ENCODE data around the gene XBP1. TPM values are rescaled to one million over a fixed set of nuclear protein-coding genes. Genes with fewer than 3 reads are reported as not detected.
"Not testable (repeated sequence)": the region's sequence is repeated elsewhere in the genome, so short reads cannot be mapped to it uniquely, and the experiment has no call there.

The XBP1 gene
- total RNA-seq, 1 donor from 2014 or later: 180 TPM

- no peak for DNase-seq (ENCODE audit: low spot score)
These were observed 6.3 kb downstream of the XBP1 start for GRCh38 chr22:28793976-28794584.

- DNase-seq (ENCODE audit: low spot score): no peak
These were observed 7.6 kb downstream of the XBP1 start for GRCh38 chr22:28792491-28793383.

GRCh38 chr22:28791841-28792490 is 8.4 kb downstream of the XBP1 start:
- no peak for DNase-seq (ENCODE audit: low spot score)

- no peak for DNase-seq (ENCODE audit: low spot score)
These were observed 9.2 kb downstream of the XBP1 start for GRCh38 chr22:28791124-28791523.

GRCh38 chr22:28788601-28789000 is 11.8 kb downstream of the XBP1 start:
- DNase-seq (ENCODE audit: low spot score): no peak

GRCh38 chr22:28783786-28784671 is 16.3 kb downstream of the XBP1 start:
- no peak for DNase-seq (ENCODE audit: low spot score)

- DNase-seq (ENCODE audit: low spot score): no peak
These were observed 20.1 kb downstream of the XBP1 start for GRCh38 chr22:28780296-28780695.

- no peak for DNase-seq (ENCODE audit: low spot score)
These were observed 20.5 kb downstream of the XBP1 start for GRCh38 chr22:28779833-28780232.

GRCh38 chr22:28774378-28774777 is 26.0 kb downstream of the XBP1 start:
- DNase-seq (ENCODE audit: low spot score): no peak

- no peak for DNase-seq (ENCODE audit: low spot score)
These were observed 26.9 kb downstream of the XBP1 start for GRCh38 chr22:28773461-28773867.

GRCh38 chr22:28772633-28773460 is 27.5 kb downstream of the XBP1 start, which contains the start of gene CCDC117:
CCDC117 (plus strand) TSS chr22:28772695; CDS start chr22:28772850, 155 bp downstream.
- DNase-seq (ENCODE audit: low spot score): peak; percentile 96

- DNase-seq (ENCODE audit: low spot score): no peak
These were observed 29.1 kb downstream of the XBP1 start for GRCh38 chr22:28771195-28771791.

- DNase-seq (ENCODE audit: low spot score): no peak
These were observed 30.8 kb downstream of the XBP1 start for GRCh38 chr22:28769394-28770085.

- no peak for DNase-seq (ENCODE audit: low spot score)
These were observed 31.5 kb downstream of the XBP1 start for GRCh38 chr22:28768701-28769393.

- DNase-seq (ENCODE audit: low spot score): no peak
These were observed 33.7 kb downstream of the XBP1 start for GRCh38 chr22:28766628-28767027.

GRCh38 chr22:28762000-28762399 is 38.4 kb downstream of the XBP1 start:
- not testable (repeated sequence) for DNase-seq (ENCODE audit: low spot score)

- no peak for DNase-seq (ENCODE audit: low spot score)
These were observed 39.0 kb downstream of the XBP1 start for GRCh38 chr22:28761449-28761755.

- DNase-seq (ENCODE audit: low spot score): no peak
These were observed 40.4 kb downstream of the XBP1 start for GRCh38 chr22:28759861-28760560.

All from mesenteric fat pad (tissue), 1 donor.